Neural cell (in vitro differentiated cells): ENCODE results near the gene SDHAF2.

Experiments
- CTCF ChIP-seq: fragments of 450-650 bp; IDR thresholded peaks from 2 replicates; pipeline ENCODE4 v1.5.1; 2014; ENCODE audit warnings: antibody characterized with exemption, mild to moderate bottlenecking, moderate library complexity; ENCODE audit not compliant: poor library complexity, severe bottlenecking
- TAF1 ChIP-seq: IDR thresholded peaks from 2 replicates; pipeline ENCODE4 v1.6.1; 2012; ENCODE audit warnings: low read depth

GRCh38 chr11:61422226-61422625 is 7.7 kb upstream of the SDHAF2 start:
- TF ChIP-seq CTCF (no peak), TAF1 (no peak)
